ENCODE measurements around the gene KIAA1217. TPM values are rescaled to one million over a fixed set of nuclear protein-coding genes. Genes with fewer than 3 reads are reported as not detected.

KIAA1217 gene
- total and polyA plus RNA-seq, 9 of the 15 experiments (the other 6 are each of a cell fraction or from before 2014, with no cell fraction given): 0.04 TPM; not detected in 8

GRCh38 chr10:24469993-24470392 lies 261.1 kb downstream of the KIAA1217 start:
- FAIRE-seq (no peak), DNase-seq (ENCODE audit: extremely low read depth in 1 of 4, low spot score in 3 of 4) (no peak), ATAC-seq (no peak)
- POLR2A ChIA-PET: no interaction called here
- Histone ChIP-seq H3K4me3 (no peak overlapping the region), H3K4me2 (ENCODE audit: insufficient read depth, low read length) (no peak overlapping the region), H3K9me1 (ENCODE audit: control insufficient read depth, insufficient read depth, low read length) (no peaks in the 10 kb centered on the region), H3K9ac (ENCODE audit: insufficient read depth in 1 of 2, low read depth in 2 of 2, low read length in 2 of 2) (no peak overlapping the region), H3K79me2 (ENCODE audit: control insufficient read depth, insufficient read depth, low read length) (no peaks in the 10 kb centered on the region), H2AFZ (ENCODE audit: low read depth, low read length) (no peak overlapping the region), H4K20me1 (replicated peaks; ENCODE audit: control insufficient read depth, insufficient read depth, low read length) (no peaks in the 10 kb centered on the region; the same call in 1 of the 2 replicates), H3K9me3 (replicated peaks; ENCODE audit: control insufficient read depth, insufficient read depth, low read depth, low read length) (no peaks in the 10 kb centered on the region), H3K27me3 (ENCODE audit: control insufficient read depth in 2 of 2, insufficient read depth in 2 of 2, low read length in 2 of 2) (peaks cover 7 to 17% of the 10 kb centered on the region in 2 experiments; a peak in 3 of 5 replicates), H3K36me3 (ENCODE audit: control insufficient read depth, insufficient read depth, low read length) (no peaks in the 10 kb centered on the region), H3K27ac (ENCODE audit: extremely low read depth, low read depth, low read length) (no peak overlapping the region), H3K4me1 (replicated peaks in 1 of 2; ENCODE audit: control insufficient read depth in 2 of 2, insufficient read depth in 2 of 2, low read length in 2 of 2) (no peaks in the 10 kb centered on the region)
- 0% methylated on average over 8 of the region's 8 CpGs for WGBS (ENCODE audit: insufficient coverage, low coverage, missing lambda C conversion rate)
- intact Hi-C loops (cut with micrococcal nuclease) (no loop called here), in situ Hi-C loops (cut with MboI) (no loop called here)
- no TSS peak for BruUV-seq (replicated peaks)
- TF ChIP-seq ZNF395 (CRISPR knock-in tag; IDR thresholded peaks at IDR 0.05) (no peak), MTA3 (IDR thresholded peaks at IDR 0.05; ENCODE audit: borderline replicate concordance) (no peak), GTF2E2 (tag; IDR thresholded peaks at IDR 0.05) (no peak), SLC30A9 (CRISPR knock-in tag; IDR thresholded peaks at IDR 0.05) (no peak)
- CTCF ChIA-PET (ENCODE audit: low intra/inter-chr PET ratio): interaction anchor here (0.7 kb wide), 1 partner anchor 453 kb away, joined by 3 read pairs; no protein-coding TSS in a partner anchor

GRCh38 chr10:24475598-24475997 lies 266.7 kb downstream of the KIAA1217 start:
- H3K36me3 ChIP-seq (ENCODE audit: control insufficient read depth, insufficient read depth, low read length): no peaks in the 10 kb centered on the region
- H4K20me1 ChIP-seq (replicated peaks; ENCODE audit: control insufficient read depth, insufficient read depth, low read length): no peaks in the 10 kb centered on the region; the same call in 1 of the 2 replicates
- BruUV-seq (replicated peaks): no TSS peak
- no peaks in the 10 kb centered on the region for H3K4me1 ChIP-seq (replicated peaks in 1 of 2; ENCODE audit: control insufficient read depth in 2 of 2, insufficient read depth in 2 of 2, low read length in 2 of 2)
- no peak overlapping the region for H3K4me3 ChIP-seq
- no peak for ATAC-seq
- no peak overlapping the region for H2AFZ ChIP-seq (ENCODE audit: low read depth, low read length)
- WGBS (ENCODE audit: insufficient coverage, low coverage, missing lambda C conversion rate): 0% methylated on average over 3 of the region's 3 CpGs
- H3K9me3 ChIP-seq (replicated peaks; ENCODE audit: control insufficient read depth, insufficient read depth, low read depth, low read length): no peaks in the 10 kb centered on the region
- H3K27me3 ChIP-seq (ENCODE audit: control insufficient read depth in 2 of 2, insufficient read depth in 2 of 2, low read length in 2 of 2): 0 out of 5 replicates have a peak, but pooled peaks cover 0 to 7% of the 10 kb centered on the region in 2 experiments
- no peak for DNase-seq (ENCODE audit: extremely low read depth in 1 of 4, low spot score in 3 of 4)
- CTCF ChIA-PET (ENCODE audit: low intra/inter-chr PET ratio): no interaction called here
- H3K9ac ChIP-seq (ENCODE audit: insufficient read depth in 1 of 2, low read depth in 2 of 2, low read length in 2 of 2): no peak overlapping the region
- no peaks in the 10 kb centered on the region for H3K79me2 ChIP-seq (ENCODE audit: control insufficient read depth, insufficient read depth, low read length)
- no peaks in the 10 kb centered on the region for H3K9me1 ChIP-seq (ENCODE audit: control insufficient read depth, insufficient read depth, low read length)
- POLR2A ChIA-PET: interaction anchor here (0.6 kb wide), 1 partner anchor 329 kb away, joined by 3 read pairs; no protein-coding TSS in a partner anchor
- no peak overlapping the region for H3K4me2 ChIP-seq (ENCODE audit: insufficient read depth, low read length)
- H3K27ac ChIP-seq (ENCODE audit: extremely low read depth, low read depth, low read length): no peak overlapping the region
- intact Hi-C loops (cut with micrococcal nuclease): no loop called here
- in situ Hi-C loops (cut with MboI): no loop called here
- FAIRE-seq: no peak
- no peak for TF ChIP-seq ARID3B (CRISPR knock-in tag; IDR thresholded peaks at IDR 0.05; ENCODE audit: borderline replicate concordance)
- TF ChIP-seq HCFC1 (IDR thresholded peaks at IDR 0.05; ENCODE audit: low read depth, low read length): no peak
- no peak for TF ChIP-seq ZNF695 (CRISPR knock-in tag; IDR thresholded peaks at IDR 0.05)
- no peak for TF ChIP-seq PHF20 (IDR thresholded peaks at IDR 0.05; ENCODE audit: partially characterized antibody)
- TF ChIP-seq ZNF668 (CRISPR knock-in tag; IDR thresholded peaks at IDR 0.05): no peak
- TF ChIP-seq CBFA2T3 (IDR thresholded peaks at IDR 0.05): no peak
- no peak for TF ChIP-seq GATAD2A (IDR thresholded peaks at IDR 0.05)
- no peak for TF ChIP-seq VEZF1 (CRISPR knock-in tag; IDR thresholded peaks at IDR 0.05)
- TF ChIP-seq ELF1 (tag; IDR thresholded peaks at IDR 0.05): no peak
